Measurements from ENCODE around the gene CDC25A.

The CDC25A gene

GRCh38 chr3:48140336-48140757, 47.9 kb downstream of the CDC25A start:
- H3K4me3 ChIP-seq (ENCODE audit: low read depth, low read length), result no peak overlapping the region
- no peak for TF ChIP-seq CTCF (IDR thresholded peaks at IDR 0.05; ENCODE audit: insufficient read depth, low read depth, low read length, missing control alignments)
- peak; percentile 14 for DNase-seq (ENCODE audit: low read depth)

GRCh38 chr3:48137425-48137999, 50.7 kb downstream of the CDC25A start:
- no peak overlapping the region for H3K4me3 ChIP-seq (ENCODE audit: low read depth, low read length)
- TF ChIP-seq CTCF (IDR thresholded peaks at IDR 0.05; ENCODE audit: insufficient read depth, low read depth, low read length, missing control alignments), result no peak
- no peak for DNase-seq (ENCODE audit: low read depth)

- H3K4me3 ChIP-seq (ENCODE audit: low read depth, low read length), result no peak overlapping the region
- no peak for TF ChIP-seq CTCF (IDR thresholded peaks at IDR 0.05; ENCODE audit: insufficient read depth, low read depth, low read length, missing control alignments)
- no peak for DNase-seq (ENCODE audit: low read depth)
These were observed 52.4 kb downstream of the CDC25A start for GRCh38 chr3:48135552-48136495.

GRCh38 chr3:48130321-48130904, 57.8 kb downstream of the CDC25A start:
- no peak for TF ChIP-seq CTCF (IDR thresholded peaks at IDR 0.05; ENCODE audit: insufficient read depth, low read depth, low read length, missing control alignments)
- DNase-seq (ENCODE audit: low read depth), result no peak
- H3K4me3 ChIP-seq (ENCODE audit: low read depth, low read length), result no peak overlapping the region

GRCh38 chr3:48129921-48130320, 58.3 kb downstream of the CDC25A start:
- no peak for DNase-seq (ENCODE audit: low read depth)
- H3K4me3 ChIP-seq (ENCODE audit: low read depth, low read length), result no peak overlapping the region
- no peak for TF ChIP-seq CTCF (IDR thresholded peaks at IDR 0.05; ENCODE audit: insufficient read depth, low read depth, low read length, missing control alignments)

- no peak overlapping the region for H3K4me3 ChIP-seq (ENCODE audit: low read depth, low read length)
- TF ChIP-seq CTCF (IDR thresholded peaks at IDR 0.05; ENCODE audit: insufficient read depth, low read depth, low read length, missing control alignments), result no peak
- peak; percentile 22 for DNase-seq (ENCODE audit: low read depth)
These were observed 59.4 kb downstream of the CDC25A start for GRCh38 chr3:48128774-48129173.

All from GM12865 (cell line).